DMS53 treated with DMSO at 0.1 percent for 48 hours (cell line): ENCODE data around the gene RAI1.
A peak's percentile ranks its signal among the peaks of the same experiment; 100 is the strongest.

ENCODE experiments used
- DNase-seq: peaks from one replicate; lab custom pipeline; 2025; ENCODE audit not compliant: unreplicated experiment; lab: John Stamatoyannopoulos, UW

RAI1 gene

GRCh38 chr17:17729620-17730249 is 48.5 kb downstream of the RAI1 start:
- DNase-seq, result peak; percentile 28

- DNase-seq, result no peak
These were observed 49.1 kb downstream of the RAI1 start for GRCh38 chr17:17730250-17730935.

GRCh38 chr17:17732444-17732843 is 51.2 kb downstream of the RAI1 start:
- no peak for DNase-seq

- no peak for DNase-seq
These were observed 51.8 kb downstream of the RAI1 start for GRCh38 chr17:17732892-17733670.

GRCh38 chr17:17736205-17737183 is 55.2 kb downstream of the RAI1 start:
- DNase-seq, result no peak

- DNase-seq, result no peak
These were observed 57.0 kb downstream of the RAI1 start for GRCh38 chr17:17737961-17738894.

GRCh38 chr17:17738901-17739300 is 57.6 kb downstream of the RAI1 start:
- DNase-seq, result no peak

- no peak for DNase-seq
These were observed 58.3 kb downstream of the RAI1 start for GRCh38 chr17:17739388-17740066.

- DNase-seq, result no peak
These were observed 59.5 kb downstream of the RAI1 start for GRCh38 chr17:17740615-17741348.

GRCh38 chr17:17741349-17742023 is 60.2 kb downstream of the RAI1 start:
- DNase-seq, result no peak

- no peak for DNase-seq
These were observed 60.9 kb downstream of the RAI1 start for GRCh38 chr17:17742133-17742621.

GRCh38 chr17:17742688-17743390 is 61.6 kb downstream of the RAI1 start:
- DNase-seq, result no peak

- no peak for DNase-seq
These were observed 62.3 kb downstream of the RAI1 start for GRCh38 chr17:17743391-17744112.

GRCh38 chr17:17744116-17744515 is 62.9 kb downstream of the RAI1 start:
- DNase-seq, result no peak

- no peak for DNase-seq
These were observed 64.5 kb downstream of the RAI1 start for GRCh38 chr17:17745476-17746455.
